HG02623 (cell line): ENCODE results near the gene MAF.

Source experiments
- ATAC-seq: cut with Tn5 transposase; IDR thresholded peaks from one replicate; pipeline ENCODE4 v1.9.1; 2021; ENCODE audit warnings: moderate library complexity; ENCODE audit not compliant: unreplicated experiment

Gene MAF

DNA sequence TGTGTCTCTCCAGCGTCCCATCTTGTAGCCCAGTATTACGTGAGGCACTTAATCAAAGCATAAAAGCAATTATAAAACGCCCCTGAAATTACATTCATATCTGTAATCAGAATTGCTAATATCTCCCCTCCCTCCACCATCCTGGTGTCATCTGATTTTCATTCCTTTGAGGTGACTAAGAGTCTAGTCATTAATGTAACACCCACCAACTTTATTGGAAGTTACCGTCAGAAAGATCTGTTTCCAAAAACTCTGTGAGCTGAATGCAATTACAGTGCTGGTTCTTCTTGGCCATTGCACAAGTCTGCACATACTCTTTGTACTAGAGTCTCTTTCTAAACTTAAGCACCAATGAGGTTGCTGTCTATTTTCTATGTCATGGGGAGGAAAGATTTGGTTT, 12.5 kb upstream of the MAF start:
- no peak for ATAC-seq

DNA sequence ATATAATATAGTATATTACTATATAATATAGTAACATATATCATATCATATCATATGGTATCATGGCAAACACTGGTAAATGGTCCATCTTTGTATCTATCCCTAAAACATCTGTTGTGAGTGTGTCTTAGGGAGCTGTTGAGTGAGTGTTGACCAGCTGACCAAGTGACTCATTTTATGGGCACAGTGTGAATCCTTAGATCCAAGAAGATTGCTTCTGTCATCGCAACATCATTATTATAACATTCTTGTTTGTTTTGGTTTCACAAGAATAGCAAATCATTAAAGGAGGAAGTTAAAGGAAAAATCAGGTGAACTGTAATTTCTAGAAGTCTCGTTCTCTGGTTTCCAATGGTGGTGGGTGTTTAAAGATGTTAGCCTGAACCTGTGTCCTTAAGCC, 11.7 kb upstream of the MAF start:
- ATAC-seq: no peak

DNA sequence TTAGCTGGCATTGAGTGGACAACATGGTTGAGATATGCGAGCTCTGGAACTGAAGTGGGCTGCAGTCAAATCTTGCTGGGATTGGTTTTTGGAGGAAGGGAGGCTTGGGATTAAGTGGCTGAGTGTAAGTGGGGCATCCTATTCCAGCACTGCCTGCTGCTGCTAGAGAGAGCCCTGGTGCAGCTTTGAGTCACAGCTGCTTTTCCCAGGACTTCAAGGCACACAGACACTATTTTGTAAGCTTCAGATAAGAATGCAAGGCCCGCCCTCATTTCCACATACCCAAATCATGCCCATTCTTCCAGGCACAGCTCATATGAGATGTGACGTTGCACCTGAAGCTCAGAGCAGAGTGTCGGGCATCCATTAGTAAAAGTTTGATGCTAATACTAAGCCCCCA, 10.2 kb upstream of the MAF start:
- no peak for ATAC-seq

DNA sequence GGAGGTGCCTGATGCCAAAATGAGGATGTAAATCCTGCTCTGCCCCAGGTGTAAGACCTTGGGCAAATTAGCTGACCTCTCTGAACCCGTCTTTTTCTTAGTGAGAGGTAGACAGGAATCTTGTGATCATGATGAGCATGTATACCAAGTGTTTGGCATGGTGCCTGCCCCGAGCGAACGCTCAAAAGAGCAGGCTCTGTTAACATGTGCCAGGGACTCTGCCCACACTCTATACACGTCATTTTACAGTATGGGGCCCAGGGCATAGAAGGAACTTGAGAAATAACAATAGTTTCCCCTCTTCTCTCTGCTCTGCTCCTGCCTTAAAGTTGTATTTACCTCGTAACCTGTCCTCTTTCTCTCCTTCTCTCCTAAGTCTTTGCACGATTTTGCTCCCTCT, 9.3 kb upstream of the MAF start:
- ATAC-seq: no peak

DNA sequence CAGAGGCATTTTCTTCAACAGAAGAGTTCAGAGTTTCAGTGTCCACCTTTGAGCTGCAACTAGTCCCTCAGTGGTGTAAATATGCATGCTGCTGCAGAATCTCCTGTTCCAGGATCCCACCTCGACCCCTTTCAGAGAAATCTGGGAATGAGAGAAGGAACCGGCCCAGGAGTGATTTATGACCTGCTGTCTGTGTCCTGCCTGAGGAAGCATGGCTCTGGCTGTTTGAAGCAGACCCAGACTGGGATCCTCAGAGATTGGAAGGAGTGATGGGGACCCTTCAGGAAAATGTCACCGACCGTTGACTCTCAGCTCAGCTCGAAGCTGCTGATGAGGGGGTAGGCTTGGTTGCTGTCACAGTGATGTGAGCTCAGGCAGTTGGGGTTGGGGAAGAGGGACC, 8.4 kb upstream of the MAF start:
- ATAC-seq: no peak

DNA sequence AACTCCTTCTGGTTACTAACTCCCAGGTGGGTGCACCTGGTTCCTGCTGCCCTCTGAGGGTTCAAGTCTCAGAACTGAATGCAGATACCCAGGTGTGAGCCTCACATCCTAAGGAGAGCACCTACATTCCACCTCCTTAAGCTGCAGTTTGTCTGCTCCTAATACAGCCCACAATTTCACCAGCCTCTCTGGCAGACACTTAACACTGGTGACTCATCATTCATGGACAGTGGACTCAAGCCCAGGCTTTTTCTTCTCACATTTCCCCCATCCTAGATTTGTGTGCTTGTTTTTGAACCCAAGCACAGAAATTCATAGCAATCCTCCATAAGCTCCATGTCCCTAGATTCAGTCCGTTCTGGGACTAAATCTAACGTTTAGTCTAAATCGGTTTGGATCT, 7.0 kb upstream of the MAF start:
- no peak for ATAC-seq

DNA sequence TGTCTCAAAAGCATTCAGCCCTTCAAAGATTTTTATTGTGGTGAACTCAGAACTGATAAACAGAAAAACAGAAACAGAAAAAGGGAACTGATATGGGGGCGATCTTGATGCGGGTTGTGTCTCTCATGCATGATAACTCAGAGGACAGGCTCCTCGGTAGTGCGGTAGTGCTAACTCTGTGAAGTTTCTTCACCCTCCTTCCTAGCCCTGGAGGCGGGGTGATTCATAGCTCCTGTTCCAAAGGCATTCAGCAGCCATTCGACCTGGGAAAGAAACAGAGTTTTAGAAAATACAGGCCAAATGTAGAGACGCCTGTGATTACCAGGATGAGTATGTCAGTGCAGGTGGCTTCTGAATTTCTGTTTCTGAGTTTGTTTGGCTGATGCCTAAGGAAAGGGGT, 5.5 kb upstream of the MAF start:
- peak; percentile 70 for ATAC-seq

DNA sequence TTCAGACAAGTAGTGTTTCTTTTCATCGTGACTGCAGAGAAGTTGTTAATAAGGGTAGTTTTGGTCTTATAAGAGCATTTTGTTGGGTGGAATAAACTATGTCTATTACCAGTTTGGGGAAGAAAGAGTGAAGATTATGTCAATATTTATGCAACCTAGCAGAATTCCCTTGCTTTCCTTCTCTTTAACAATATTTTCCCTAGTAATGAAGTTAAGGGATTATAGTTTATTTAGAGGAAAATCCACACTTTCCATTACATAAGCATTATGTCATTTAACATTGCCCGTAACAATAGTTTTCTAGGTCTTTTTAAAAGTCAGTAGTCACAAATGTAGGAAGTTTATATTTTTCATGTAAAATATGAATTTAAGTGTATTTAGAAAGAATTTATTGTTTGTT, 2.5 kb upstream of the MAF start:
- no peak for ATAC-seq

DNA sequence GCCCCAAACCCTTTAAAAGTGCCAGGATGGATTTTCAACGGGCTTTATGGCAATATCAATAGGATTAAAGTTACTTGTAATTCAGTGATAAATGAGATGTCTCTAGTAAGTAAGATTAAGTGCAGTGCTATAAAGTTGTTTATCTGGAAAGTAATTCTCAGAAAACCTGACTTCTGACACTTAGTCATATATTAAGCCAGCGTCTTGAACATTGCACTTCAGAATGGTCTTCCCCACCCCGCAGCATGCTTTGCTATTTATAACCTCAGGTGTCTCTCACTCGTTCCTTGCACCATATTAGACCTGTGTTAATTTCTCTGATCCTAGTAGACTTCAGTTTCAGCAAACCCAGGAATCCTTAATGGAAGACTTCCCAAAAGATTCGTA, 2.1 kb upstream of the MAF start:
- ATAC-seq: no peak

DNA sequence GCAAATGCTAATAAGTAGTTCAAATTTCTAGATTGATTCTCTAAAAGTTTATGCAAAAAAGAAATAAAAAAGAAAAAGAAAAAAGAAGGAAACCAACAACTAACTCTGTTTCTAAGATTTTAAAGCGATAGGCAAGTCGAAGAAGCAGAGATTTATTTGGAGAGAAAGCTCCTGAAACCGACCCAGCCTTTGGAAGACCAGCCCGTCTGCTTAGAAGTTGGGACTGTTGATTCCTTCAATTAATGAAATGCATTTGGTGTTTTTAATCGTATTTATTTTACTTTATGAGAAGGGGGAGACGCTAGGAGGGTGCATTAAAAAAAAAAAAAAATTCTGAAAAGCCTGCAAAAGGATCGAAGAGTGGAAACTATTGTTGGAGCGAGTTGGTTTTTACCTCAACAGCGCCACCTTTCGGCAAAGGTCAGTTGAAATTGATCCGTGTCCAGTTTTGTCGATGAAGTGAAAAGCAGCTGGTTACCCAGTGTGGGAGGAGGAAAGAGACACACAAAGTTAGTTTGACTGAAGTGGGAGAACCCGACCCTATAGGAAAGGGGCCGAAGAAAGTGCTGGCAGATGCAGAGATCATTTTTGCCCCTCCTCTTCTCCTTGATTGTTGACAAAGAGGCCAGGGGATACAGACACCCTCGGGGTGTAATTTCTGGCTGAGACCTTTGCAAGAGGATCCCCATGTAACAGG, 1.5 kb upstream of the MAF start:
- no peak for ATAC-seq

DNA sequence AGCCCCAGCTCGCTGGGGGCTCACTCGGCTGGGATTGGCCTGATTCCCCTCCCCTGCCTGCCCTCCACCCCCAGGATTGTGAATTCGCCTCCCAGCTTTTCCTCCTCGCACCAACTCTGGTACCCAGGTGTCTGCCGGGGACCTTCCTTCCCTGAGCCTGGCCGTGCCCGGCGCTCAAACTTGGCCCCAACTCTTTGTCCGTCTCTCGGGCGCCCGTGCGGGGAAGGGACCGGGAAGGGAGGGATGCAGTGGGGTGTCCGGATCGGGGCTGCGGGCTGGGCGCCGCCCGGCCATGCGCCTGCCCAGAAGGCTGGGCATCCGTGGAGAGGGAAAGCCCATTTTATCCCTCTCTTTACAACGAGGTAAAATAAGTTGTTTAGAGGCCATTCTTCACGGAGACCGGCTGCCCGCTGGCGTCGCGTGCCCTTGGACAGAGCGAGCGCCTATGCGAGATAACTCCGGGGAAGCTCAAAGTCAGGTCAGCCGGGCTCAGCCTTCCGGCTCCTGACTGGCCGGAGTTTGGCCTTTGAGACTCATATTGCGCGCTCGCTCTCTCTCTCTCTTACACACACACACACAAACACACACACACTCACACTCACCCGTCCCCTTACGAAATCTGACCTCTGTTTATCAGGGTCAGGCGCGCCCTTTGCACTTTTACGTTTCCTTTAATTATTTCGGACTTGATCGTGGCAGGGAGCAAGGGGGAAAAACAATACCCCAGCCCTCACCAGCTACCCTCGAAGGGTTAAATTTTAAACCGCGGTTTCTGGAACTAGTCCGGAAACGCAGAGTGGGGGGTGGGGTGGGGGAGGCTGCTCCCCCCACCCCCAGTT, 774 bp upstream of the MAF start:
- no peak for ATAC-seq

DNA sequence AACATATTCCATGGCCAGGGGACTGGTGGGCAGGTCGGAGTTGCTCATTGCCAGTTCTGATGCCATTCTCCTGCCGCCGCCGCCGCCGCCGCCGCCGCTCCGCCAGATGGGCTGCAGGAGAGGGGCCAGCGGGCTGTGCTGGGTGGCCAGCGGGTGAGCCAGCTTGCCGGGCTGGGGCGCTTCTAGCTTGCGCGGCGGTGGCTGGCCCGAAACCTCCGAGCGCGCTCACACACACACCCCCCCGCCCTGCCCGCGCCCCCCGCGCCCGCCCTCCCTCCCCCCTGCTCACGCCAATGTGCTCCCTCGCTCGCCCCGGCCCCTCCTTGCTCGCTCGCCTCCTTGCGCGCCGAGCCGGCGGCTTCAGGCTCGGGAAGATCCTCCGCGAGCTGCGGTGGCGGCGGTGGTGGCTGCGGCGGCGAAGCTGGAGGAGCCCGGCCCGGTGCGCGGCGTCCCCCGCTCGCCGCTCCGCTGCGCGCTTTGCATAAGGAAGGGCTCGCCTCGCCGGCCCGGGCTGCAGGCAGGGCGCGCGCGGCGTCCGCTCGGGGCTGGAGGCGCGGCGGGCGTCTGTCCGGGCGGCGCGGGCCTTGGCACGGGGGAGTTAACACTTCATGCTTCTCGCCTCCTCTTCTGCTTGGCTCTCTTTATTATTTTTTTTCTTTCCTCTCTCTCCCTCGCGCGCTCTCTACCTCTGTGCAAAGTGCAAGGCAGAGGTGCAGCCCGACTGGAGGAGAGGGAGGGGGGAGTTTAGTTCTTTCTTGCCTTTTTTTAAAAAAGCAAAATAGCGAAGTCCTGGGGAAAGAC, 500 bp downstream of the MAF start:
- peak; percentile 34 for ATAC-seq

DNA sequence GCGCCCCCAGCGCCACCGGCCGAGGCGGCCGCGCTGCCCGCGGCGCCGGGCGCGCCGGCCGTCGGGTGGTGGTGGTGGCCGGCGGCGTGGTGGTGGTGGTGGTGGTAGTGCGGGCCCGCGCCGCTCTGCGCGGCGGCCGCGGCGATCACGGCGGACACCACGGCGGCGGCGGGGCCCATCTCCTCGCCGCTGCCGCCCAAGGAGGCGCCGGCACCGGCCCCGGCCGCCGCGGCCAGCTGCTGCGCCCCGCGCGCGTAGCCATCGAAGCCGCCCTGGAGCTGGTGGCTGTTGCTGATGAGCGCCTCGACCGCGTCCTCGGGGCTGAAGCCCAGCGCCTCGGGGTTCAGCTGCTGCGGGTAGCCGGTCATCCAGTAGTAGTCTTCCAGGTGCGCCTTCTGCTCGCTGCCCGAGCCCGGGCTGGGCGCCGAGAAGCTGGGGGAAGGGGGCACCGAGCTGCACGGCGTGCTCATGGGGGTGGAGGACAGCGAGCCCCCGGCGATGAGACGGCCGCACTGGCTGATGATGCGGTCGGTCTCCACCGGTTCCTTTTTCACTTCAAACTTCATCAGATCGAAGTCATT, 1.2 kb downstream of the MAF start:
- ATAC-seq: no peak

DNA sequence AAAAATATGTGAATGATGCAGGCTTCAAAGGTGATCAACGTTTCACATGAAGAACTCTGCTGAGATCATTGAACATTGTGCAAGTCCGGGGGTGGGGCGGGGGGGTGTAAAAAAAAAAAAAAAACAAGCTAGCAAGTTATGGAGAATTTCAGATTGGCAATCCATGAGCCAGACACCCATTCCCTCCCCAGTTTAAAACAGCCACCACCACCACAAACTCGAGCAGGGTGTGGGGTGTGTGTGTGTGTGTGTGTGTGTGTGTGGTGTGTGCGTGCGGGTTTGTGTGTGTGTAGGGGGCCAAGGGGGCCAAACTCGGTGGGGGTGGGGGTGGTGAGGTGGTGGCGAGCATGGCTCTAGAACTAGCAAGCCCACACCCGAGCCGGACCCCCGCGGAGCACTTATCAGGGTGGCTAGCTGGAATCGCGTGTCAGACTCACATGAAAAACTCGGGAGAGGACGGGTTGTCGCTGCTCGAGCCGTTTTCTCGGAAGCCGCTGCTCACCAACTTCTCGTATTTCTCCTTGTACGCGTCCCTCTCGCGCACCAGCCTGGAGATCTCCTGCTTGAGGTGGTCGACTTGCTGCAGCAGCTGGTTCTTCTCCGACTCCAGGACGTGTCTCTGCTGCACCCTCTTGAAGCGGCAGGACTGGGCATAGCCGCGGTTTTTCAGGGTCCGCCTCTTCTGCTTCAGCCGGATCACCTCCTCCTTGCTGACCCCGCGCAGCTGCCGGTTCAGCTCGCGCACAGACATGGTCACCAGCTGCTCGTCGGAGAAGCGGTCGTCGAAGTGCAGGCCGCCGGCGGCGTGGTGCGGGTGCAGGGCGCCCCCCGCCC, 2.0 kb downstream of the MAF start:
- ATAC-seq: no peak

DNA sequence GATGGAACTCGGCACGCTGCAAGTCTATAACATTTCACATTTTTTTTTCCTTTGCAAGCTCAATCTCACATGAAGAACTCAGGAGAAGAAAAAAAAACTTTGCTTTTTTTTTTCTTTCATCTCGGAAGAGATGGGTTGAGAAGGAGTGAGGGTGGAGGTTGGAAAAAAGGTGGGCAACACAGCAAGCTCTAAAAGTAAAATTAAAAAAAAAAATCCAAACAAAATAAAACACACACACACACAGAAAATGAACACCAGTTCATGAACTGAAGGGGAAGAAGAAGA, 2.5 kb downstream of the MAF start:
- ATAC-seq: no peak

DNA sequence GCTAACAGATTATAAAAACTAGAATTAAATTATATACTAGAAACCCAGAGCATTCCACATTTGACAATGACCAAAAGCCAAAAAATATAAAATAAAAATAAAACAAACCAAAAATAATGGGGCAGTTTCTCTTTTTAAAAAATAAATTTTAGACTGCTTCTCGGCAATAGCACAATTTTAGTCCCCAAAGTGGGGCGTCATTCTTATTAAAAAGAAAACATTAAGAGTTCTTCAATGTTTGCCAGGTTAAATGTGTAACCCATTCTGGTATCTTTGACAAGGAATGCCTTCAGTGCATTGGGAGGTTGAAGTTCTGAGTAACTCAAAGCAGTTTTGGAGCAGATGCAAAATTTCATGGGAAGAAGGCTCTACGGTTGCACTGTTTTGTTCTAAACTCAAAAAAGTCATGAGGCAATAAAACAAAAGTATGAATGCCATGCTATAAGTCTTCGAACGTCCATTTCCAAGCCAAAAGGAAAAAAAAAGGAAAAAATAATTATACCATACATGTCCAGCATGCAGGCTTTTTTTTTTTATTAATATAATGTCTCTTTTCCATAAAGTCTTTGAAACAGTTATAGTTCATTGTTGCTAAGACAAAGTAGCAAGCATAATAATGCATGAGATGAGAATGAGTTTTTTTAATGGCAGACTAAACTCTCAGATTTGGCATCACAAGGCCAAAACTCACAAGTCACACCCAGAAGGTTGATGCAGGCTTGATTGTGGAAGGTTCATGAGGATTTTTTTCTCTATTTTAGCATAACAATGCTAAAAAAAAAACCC, 3.1 kb downstream of the MAF start:
- ATAC-seq: no peak

DNA sequence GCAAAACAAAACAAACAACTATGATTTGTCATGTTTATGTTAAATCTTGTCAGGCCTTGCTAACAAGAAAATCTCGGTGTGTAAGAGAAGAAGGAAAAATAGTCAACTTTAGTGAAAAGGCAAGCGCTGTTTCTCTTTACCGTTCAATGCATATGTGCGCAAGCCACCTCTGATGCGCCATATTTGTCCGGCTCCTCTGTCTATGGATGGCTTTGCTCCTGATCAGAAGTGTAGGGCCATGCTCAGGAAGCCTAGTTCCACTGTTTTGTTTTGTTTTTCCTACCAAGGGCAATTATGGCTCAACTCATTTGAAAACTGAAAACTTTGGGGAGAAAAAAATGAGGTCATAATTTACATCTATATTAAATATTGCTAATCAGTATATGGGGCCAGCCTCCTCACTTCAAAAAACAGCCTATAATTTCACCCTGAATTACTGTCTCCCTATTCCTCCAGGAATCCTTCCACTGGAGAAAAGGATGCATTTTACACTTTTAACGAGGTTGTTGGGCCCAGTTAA, 4.5 kb downstream of the MAF start:
- no peak for ATAC-seq

DNA sequence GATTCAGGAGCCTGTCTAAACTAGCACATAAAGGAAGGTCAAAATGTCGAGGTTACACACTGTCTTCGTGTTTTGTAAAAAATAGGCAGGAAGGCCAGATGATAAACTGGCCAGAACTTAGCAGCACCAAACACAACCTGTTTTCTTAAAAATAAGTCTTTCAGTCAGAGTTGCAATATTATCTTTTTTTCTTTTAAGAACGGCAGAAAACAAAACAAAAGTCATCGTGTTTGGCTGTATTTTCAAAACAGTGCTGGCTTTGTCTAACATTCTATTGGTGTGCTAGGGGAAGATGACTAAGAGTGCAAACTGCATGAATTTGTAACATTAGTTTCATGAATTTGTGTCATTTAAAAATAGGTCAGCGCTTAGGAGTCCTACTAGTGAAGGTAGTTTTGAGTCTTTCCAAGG, 5.3 kb downstream of the MAF start:
- no peak for ATAC-seq

DNA sequence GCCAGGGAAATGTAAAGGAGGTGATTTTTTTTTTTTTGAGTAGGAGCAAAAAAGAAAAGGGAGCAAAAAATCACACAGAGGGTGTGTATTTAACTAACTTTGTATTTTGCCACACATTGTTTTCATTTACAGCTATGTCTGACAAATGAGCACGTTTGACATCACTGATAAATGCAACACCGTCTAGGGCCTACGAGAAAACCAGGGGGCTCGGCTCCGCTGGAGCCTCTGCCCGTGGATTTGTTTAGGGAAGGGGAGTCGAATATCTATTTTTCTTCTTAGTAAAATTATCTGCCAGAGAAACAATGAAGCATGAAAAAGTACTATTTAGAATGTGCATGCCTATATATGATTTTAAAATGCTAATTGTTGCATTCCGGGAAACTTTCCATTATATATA, 6.8 kb downstream of the MAF start:
- ATAC-seq: no peak

DNA sequence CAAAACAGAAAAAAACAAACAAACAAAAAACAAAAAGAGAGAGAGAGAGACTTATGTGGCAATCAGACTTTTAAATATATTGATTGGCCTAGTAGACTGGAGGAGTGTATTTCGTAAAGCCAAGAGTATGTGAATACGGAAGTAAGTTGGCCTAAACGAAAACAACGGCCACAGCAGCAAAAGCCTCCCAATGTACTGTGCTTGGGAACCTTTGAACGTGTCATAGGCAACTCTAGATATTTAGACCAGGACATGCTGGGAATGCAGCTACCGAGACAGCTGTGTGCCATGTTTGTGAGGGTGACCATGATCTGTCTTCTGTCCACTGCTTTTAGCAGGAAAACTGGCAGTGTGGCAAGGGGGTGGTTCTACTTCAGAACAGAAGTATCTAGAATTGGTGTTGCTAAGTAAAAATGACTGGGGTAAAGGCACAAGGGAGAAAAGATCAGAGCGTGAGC, 7.4 kb downstream of the MAF start:
- ATAC-seq: no peak
